Esophagus squamous epithelium (tissue), 5 donors: ENCODE data around the gene GPC5. TPM values are rescaled to one million over a fixed set of nuclear protein-coding genes. Genes with fewer than 3 reads are reported as not detected.

ENCODE experiments used
- DNase-seq: peaks from one replicate; lab custom pipeline; 2025; lab: John Stamatoyannopoulos, UW
- H3K27ac ChIP-seq, 4 donors: fragments of 200-600 bp; sonication (generic); one replicate each; pipeline ENCODE4 v1.5.1; 2016 to 2019; ENCODE audit warnings: mild to moderate bottlenecking in 1 of 4
- H3K27me3 ChIP-seq, 4 donors: fragments of 200-600 bp; sonication (generic); 1 replicate in 3 of 4; 2 replicates in 1 of 4; pipeline versions ENCODE4 v1.5.1 to v1.6.0; 2017 to 2021; ENCODE audit warnings: antibody characterized with exemption in 1 of 4
- H3K36me3 ChIP-seq, 3 donors: fragments of 200-600 bp; sonication (generic); one replicate each; pipeline ENCODE4 v1.5.1; 2016 to 2019
- H3K4me1 ChIP-seq, 3 donors: fragments of 200-600 bp; sonication (generic); one replicate each; pipeline ENCODE4 v1.5.1; 2017 to 2019
- H3K4me3 ChIP-seq, 4 donors: fragments of 200-600 bp; sonication (generic); 1 replicate in 3 of 4; 2 replicates in 1 of 4; pipeline ENCODE4 v1.5.1; 2016 to 2019; ENCODE audit warnings: mild to moderate bottlenecking in 2 of 4, moderate library complexity in 1 of 4
- H3K9me3 ChIP-seq, 3 donors: fragments of 200-600 bp; sonication (generic); one replicate each; pipeline ENCODE4 v1.5.1; 2016 to 2019
- CTCF ChIP-seq, 6 experiments: fragments of 450-650 bp in 4 of 6; fragments of 200-600 bp in 2 of 6; sonication (generic) in 2 of 6; IDR thresholded peaks; one replicate each; pipeline ENCODE4 v1.5.1; 2016 to 2019; ENCODE audit warnings: antibody characterized with exemption in 6 of 6, mild to moderate bottlenecking in 4 of 6, moderate library complexity in 4 of 6
- POLR2A ChIP-seq, 4 donors: fragments of 450-650 bp; IDR thresholded peaks; one replicate each; pipeline ENCODE4 v1.6.1; 2017; ENCODE audit warnings: antibody characterized with exemption in 4 of 4, mild to moderate bottlenecking in 4 of 4, moderate library complexity in 3 of 4
- WGBS, 2 donors: methylation state at CpG; one replicate each; pipeline ENCODE4 v1.1.5; 2018; 5-methylcytosine and 5-hydroxymethylcytosine counted together
- intact Hi-C: fragments of 100-400 bp; cut with DNase I; formaldehyde crosslinking; loops from one replicate; pipeline ENCODE4 v1.15.0; 2022
- total RNA-seq, 4 donors: library from RNA; depleted of rRNA; stranded (reverse); fragments of >200 nt; gene quantifications; one replicate each; pipeline ENCODE4 v1.1.0, GENCODE V29; 2016
- donor health status: DM: yes; HTN: yes; CAD: no.

Gene GPC5
- total RNA-seq, 4 donors from 2014 or later, result not detected

- Histone ChIP-seq H3K27ac (no peak overlapping the region), H3K9me3 (no peaks in the 10 kb centered on the region), H3K27me3 (no peaks in the 10 kb centered on the region), H3K36me3 (no peaks in the 10 kb centered on the region), H3K4me3 (no peak overlapping the region), H3K4me1 (no peaks in the 10 kb centered on the region)
- intact Hi-C loops, result no loop called here
- 80 to 82% methylated on average over 5 of the region's 5 CpGs for WGBS, 2 donors
- TF ChIP-seq CTCF (IDR thresholded peaks at IDR 0.05) (no peak), POLR2A (IDR thresholded peaks at IDR 0.05) (no peak)
- no peak for DNase-seq
Observed at GRCh38 chr13:91493442-91493841, 95.0 kb downstream of the GPC5 start.

GRCh38 chr13:91498298-91498697, 99.9 kb downstream of the GPC5 start:
- Histone ChIP-seq H3K4me3 (no peak overlapping the region), H3K9me3 (no peaks in the 10 kb centered on the region), H3K27ac (no peak overlapping the region), H3K36me3 (no peaks in the 10 kb centered on the region), H3K4me1 (no peaks in the 10 kb centered on the region), H3K27me3 (no peaks in the 10 kb centered on the region)
- 53 to 58% methylated on average over 4 to 5 of the region's 5 CpGs for WGBS, 2 donors
- no peak for DNase-seq
- intact Hi-C loops, result no loop called here
- TF ChIP-seq POLR2A (IDR thresholded peaks at IDR 0.05), result no peak
- no peak for TF ChIP-seq CTCF (IDR thresholded peaks at IDR 0.05)

GRCh38 chr13:91504216-91504615, 105.8 kb downstream of the GPC5 start:
- WGBS, 2 donors, result 62 to 76% methylated on average over 2 of the region's 2 CpGs
- no peak overlapping the region for H3K4me3 ChIP-seq

GRCh38 chr13:91506759-91507158, 108.3 kb downstream of the GPC5 start:
- Histone ChIP-seq H3K36me3 (no peaks in the 10 kb centered on the region), H3K9me3 (no peaks in the 10 kb centered on the region), H3K27me3 (no peaks in the 10 kb centered on the region), H3K27ac (no peak overlapping the region), H3K4me1 (no peaks in the 10 kb centered on the region), H3K4me3 (no peak overlapping the region)
- DNase-seq, result no peak
- intact Hi-C loops, result no loop called here
- TF ChIP-seq POLR2A (IDR thresholded peaks at IDR 0.05) (no peak), CTCF (IDR thresholded peaks at IDR 0.05) (no peak)

More at GRCh38 chr13:91504216-91504615, 105.8 kb downstream of the GPC5 start:
- Histone ChIP-seq H3K27me3 (no peaks in the 10 kb centered on the region), H3K36me3 (no peaks in the 10 kb centered on the region), H3K27ac (no peak overlapping the region), H3K9me3 (no peaks in the 10 kb centered on the region), H3K4me1 (no peaks in the 10 kb centered on the region)
- intact Hi-C loops, result no loop called here
- no peak for DNase-seq
- TF ChIP-seq POLR2A (IDR thresholded peaks at IDR 0.05), result no peak
- TF ChIP-seq CTCF (IDR thresholded peaks at IDR 0.05), result no peak

- TF ChIP-seq POLR2A (IDR thresholded peaks at IDR 0.05), result no peak
- TF ChIP-seq CTCF (IDR thresholded peaks at IDR 0.05), result no peak
Observed at GRCh38 chr13:91510058-91510457, 111.6 kb downstream of the GPC5 start.

More at GRCh38 chr13:91510058-91510457, 111.6 kb downstream of the GPC5 start:
- intact Hi-C loops, result no loop called here
- WGBS, 2 donors, result 56 to 73% methylated on average over 2 of the region's 2 CpGs
- no peaks in the 10 kb centered on the region for H3K4me1 ChIP-seq
- H3K4me3 ChIP-seq, result no peak overlapping the region
- no peaks in the 10 kb centered on the region for H3K9me3 ChIP-seq
- H3K36me3 ChIP-seq, result no peaks in the 10 kb centered on the region
- no peak overlapping the region for H3K27ac ChIP-seq
- no peaks in the 10 kb centered on the region for H3K27me3 ChIP-seq
- DNase-seq, result no peak
